Lower leg skin (tissue), 3 donors: ENCODE results near the gene PROSER3.

Experiments used
- POLR2A ChIP-seq, 2 donors: fragments of 450-650 bp; IDR thresholded peaks; one replicate each; pipeline ENCODE4 v1.6.1; 2016 to 2017; ENCODE audit warnings: antibody characterized with exemption in 2 of 2, mild to moderate bottlenecking in 1 of 2, moderate library complexity in 1 of 2
- TF ChIP-seq, protein P1 (sequence below), 3 donors: fragments of 450-650 bp; IDR thresholded peaks; one replicate each; pipeline ENCODE4 v1.5.1; 2016; ENCODE audit warnings: antibody characterized with exemption in 3 of 3, mild to moderate bottlenecking in 3 of 3, moderate library complexity in 2 of 3

DNA sequence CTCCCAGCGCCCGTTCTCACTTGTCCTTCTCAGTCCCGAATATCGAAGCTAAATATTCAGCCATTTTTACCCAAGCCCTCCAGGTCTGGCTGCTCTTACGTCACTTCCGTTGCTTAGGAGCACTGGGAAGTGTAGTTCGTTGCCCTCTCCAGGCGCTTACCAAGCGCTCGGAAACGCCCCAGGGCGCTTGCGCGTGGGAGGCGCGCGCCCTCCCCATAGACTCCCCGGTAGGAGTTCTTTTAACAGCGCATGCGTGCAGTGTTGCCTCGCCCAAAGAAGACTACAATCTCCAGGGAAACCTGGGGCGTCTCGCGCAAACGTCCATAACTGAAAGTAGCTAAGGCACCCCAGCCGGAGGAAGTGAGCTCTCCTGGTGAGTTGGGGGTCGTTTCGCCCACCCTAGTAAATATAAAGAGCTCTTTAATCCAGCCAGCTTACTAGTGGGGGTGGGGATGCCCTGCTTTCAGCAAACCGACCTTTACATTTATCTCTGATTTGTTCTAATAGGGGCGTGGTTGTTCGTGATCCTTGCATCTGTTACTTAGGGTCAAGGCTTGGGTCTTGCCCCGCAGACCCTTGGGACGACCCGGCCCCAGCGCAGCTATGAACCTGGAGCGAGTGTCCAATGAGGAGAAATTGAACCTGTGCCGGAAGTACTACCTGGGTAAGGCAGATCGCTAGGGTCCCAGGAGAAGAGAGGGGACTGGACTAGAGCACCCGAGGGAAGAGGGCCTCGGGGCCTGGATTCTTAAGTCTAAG is 12.5 kb upstream of the PROSER3 start, which contains the start of the genes PSENEN and U2AF1L4:
- no peak for TF ChIP-seq POLR2A (IDR thresholded peaks at IDR 0.05)
- TF ChIP-seq, protein P1, sequence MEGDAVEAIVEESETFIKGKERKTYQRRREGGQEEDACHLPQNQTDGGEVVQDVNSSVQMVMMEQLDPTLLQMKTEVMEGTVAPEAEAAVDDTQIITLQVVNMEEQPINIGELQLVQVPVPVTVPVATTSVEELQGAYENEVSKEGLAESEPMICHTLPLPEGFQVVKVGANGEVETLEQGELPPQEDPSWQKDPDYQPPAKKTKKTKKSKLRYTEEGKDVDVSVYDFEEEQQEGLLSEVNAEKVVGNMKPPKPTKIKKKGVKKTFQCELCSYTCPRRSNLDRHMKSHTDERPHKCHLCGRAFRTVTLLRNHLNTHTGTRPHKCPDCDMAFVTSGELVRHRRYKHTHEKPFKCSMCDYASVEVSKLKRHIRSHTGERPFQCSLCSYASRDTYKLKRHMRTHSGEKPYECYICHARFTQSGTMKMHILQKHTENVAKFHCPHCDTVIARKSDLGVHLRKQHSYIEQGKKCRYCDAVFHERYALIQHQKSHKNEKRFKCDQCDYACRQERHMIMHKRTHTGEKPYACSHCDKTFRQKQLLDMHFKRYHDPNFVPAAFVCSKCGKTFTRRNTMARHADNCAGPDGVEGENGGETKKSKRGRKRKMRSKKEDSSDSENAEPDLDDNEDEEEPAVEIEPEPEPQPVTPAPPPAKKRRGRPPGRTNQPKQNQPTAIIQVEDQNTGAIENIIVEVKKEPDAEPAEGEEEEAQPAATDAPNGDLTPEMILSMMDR (IDR thresholded peaks at IDR 0.05), result no peak
